AG09309 (cell line): ENCODE results near the gene IFNA13.
"Not testable (repeated sequence)": the region's sequence is repeated elsewhere in the genome, so short reads cannot be mapped to it uniquely, and the experiment has no call there.

Experiments used
- DNase-seq: peaks from one replicate; pipeline ENCODE4 v3.0.0-alpha.2; 2010; ENCODE audit warnings: low read depth
- H3K4me3 ChIP-seq: 2 replicates; pipeline ENCODE4 v1.5.1; 2011; ENCODE audit warnings: mild to moderate bottlenecking, low read depth, low read length, moderate library complexity; ENCODE audit not compliant: control insufficient read depth
- TF ChIP-seq, protein P1 (sequence below): IDR thresholded peaks from 2 replicates; pipeline ENCODE4 v1.5.1; 2011; ENCODE audit warnings: mild to moderate bottlenecking, low read depth, low read length, inconsistent platforms; ENCODE audit not compliant: insufficient read depth, control insufficient read depth; ENCODE audit errors: missing control alignments

Gene IFNA13

DNA sequence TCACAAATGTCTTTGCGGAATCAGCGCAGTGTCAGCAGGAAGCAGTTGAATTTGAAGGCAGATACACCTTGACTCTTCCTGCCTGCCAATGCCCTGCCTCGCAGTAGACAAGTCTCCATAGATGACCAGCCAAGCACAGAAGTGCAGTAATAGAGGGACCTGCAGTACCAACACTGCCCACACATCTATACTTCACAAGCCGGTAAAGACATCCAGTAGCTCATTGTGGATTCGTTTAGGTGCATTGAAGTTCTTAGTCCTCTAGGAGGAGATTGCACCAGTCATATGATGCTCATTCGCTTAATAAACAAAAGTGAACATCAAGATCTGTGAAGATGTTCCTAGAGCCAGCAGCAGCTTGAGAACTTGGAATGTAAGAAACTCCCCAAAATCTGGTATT is 24.4 kb upstream of the IFNA13 start:
- DNase-seq: no peak
- no peak overlapping the region for H3K4me3 ChIP-seq
- TF ChIP-seq, protein P1, sequence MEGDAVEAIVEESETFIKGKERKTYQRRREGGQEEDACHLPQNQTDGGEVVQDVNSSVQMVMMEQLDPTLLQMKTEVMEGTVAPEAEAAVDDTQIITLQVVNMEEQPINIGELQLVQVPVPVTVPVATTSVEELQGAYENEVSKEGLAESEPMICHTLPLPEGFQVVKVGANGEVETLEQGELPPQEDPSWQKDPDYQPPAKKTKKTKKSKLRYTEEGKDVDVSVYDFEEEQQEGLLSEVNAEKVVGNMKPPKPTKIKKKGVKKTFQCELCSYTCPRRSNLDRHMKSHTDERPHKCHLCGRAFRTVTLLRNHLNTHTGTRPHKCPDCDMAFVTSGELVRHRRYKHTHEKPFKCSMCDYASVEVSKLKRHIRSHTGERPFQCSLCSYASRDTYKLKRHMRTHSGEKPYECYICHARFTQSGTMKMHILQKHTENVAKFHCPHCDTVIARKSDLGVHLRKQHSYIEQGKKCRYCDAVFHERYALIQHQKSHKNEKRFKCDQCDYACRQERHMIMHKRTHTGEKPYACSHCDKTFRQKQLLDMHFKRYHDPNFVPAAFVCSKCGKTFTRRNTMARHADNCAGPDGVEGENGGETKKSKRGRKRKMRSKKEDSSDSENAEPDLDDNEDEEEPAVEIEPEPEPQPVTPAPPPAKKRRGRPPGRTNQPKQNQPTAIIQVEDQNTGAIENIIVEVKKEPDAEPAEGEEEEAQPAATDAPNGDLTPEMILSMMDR: peak; percentile 6

DNA sequence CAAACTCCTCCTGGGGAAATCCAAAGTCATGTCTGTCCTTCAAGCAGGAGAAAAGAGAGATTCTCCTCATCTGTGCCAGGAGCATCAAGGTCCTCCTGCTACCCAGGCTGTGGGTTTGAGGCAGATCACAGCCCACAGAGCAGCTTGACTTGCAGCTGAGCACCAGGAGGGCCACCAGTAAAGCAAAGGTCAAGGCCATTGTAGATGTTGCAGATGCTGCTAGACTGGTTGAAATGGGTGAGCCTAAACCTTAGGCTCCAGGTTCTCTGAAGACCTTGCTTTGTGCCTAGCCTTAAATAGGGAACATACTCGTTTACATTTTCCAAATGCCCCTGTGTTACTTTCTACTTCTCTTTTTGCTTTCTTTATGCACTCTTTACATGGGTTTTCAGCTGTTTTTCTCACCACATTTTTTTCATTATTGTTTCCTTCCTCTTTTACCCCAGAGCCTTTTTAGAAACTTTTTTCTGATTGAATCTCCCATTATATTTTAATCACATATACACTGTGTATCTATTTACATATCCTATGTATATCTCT is 17.3 kb upstream of the IFNA13 start, which contains the start of gene IFNA2:
Gene IFNA2, minus strand, starts transcription at position 268 of the 540 bp plus-strand sequence. Its CDS starts 69 bp downstream, at position 199.
- TF ChIP-seq, protein P1: no peak
- no peak for DNase-seq
- no peak within 1 kb of the TSS for H3K4me3 ChIP-seq

DNA sequence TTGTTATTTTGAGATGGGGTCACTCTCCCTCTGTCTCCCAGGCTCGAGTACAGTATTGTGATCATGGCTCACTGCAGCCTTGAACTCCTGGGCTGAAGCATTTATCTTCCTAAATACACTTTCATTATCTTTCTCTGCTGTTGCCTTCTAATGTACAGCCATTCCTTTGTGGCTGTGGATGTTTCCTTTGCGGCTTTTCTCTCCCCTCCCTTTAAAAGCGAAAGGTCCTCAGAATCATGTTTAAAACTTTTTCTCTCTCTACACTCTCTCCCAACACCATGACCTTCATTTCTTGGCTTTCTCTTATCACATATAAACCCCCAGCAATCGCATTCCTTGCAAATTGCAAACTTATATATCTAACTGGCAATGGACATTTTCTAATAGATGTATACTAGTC is 15.8 kb upstream of the IFNA13 start:
- H3K4me3 ChIP-seq: no peak overlapping the region
- TF ChIP-seq, protein P1: no peak
- DNase-seq: no peak

DNA sequence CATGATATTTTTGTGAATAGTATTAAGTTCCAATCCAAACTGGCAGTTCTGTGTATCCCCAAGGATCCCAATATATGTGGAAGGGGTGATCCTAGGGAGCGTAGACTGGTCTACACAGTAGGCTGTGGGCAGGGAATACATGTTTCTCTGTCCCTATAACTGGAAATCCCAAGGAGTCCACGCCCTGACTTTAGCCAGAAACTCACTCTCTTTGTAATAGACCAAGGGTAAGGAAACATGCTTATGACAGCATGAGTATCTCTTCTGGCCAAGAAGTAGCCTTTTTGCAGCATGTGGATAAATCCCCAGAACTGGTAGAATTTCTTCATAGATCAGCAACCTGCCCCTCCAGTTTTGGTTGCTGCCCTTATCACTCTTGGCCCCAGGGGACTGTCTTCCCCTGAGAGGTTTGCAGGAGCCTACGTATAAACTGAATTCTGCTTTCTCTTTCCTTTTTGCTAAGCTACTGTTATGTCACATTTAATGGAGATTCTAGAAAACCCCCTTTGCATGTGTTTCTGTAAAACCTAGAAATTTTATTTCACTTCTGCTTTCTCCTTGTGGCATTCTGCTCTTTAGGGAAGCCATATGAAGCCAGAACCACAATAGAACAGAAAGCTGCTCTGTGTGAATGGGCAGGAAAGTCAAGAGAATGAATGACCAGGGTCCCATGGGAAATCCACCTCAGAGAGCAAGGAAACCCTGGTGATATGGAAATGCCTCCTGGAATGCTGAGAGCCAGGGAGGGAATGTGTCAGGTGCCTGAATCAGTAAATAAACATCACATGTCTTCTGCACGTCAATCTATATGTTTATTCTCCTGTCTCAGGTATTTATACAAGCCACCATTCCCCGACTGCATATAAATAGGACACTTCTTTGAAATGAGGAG is 13.8 kb upstream of the IFNA13 start:
- no peak for DNase-seq

DNA sequence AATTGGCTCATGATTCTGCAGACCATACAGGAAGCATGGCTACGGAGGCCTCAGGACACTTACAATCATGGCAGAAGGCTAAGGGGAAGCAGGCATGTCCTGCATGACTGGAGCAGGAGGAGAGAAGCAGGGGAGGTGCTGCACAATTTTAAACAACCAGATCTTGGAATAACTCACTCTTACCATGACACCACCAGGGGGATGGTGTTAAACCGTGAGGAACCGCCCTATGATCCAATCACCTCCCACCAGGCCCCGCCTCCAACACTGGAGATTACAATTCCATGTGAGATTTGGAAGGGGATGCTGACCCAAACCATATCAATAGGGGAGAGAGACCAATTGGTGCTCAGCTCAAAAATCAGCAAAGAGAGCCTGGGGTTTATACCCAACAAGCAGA is 3.6 kb upstream of the IFNA13 start:
- not testable (repeated sequence) for H3K4me3 ChIP-seq

More for the DNA sequence above, 13.8 kb upstream of the IFNA13 start:
- TF ChIP-seq, protein P1: no peak
- H3K4me3 ChIP-seq: no peak overlapping the region

DNA sequence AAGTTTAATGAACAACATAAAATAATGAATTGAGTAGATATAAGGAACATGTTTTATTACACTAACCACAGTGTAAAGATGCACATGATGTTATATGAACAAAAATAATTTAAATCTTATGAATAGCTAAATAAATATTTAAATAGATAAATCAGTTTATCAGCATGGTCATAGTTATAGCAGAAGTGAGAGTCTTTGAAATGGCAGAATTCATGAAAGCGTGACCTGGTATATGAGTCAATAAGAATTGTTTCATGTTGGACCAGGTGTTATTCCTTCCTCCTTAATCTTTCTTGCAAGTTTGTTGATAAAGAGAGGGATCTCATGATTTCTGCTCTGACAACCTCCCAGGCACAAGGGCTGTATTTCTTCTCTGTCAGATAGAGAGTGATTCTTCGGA is 688 bp downstream of the IFNA13 start:
- DNase-seq, H3K4me3 ChIP-seq: not testable (repeated sequence)

More for the DNA sequence above, 3.6 kb upstream of the IFNA13 start:
- not testable (repeated sequence) for DNase-seq

DNA sequence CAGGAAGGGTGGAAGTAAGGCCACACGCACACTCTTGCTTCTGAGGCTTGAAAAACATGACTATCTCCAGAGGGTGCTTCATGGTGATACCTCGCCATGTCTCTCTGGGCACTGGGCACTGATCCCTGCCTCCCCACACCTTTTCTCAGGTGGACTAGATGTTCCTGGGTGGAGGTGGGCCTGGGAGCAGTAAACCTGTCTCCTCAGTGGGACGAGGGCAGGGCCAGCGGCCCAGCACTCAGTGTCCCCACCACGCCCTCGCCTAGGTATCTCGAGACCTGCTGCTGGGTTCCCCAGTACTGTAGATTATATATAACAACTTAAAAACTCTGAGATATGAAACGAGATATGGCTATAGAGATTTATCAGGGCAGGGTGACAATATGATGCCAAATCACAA is 5.6 kb downstream of the IFNA13 start:
- TF ChIP-seq, protein P1: no peak
- DNase-seq: no peak
- no peak overlapping the region for H3K4me3 ChIP-seq
